Mucosa of gallbladder (tissue), 1 donor: ENCODE measurements around the gene CDIPT. TPM values are rescaled to one million over a fixed set of nuclear protein-coding genes. Genes with fewer than 3 reads are reported as not detected.
"Not testable (repeated sequence)": the region's sequence is repeated elsewhere in the genome, so short reads cannot be mapped to it uniquely, and the experiment has no call there.

Source experiments
- DNase-seq: peaks from one replicate; pipeline ENCODE4 v3.0.0-alpha.2; 2020; ENCODE audit warnings: low spot score
- total RNA-seq: library from RNA; stranded (reverse); gene quantifications from one replicate; pipeline ENCODE4 v1.2.1, GENCODE V29; 2021
- donor health status: DM: no; HTN: no; CAD: no.

Gene CDIPT
- total RNA-seq, 1 donor from 2014 or later, result 110 TPM

DNA sequence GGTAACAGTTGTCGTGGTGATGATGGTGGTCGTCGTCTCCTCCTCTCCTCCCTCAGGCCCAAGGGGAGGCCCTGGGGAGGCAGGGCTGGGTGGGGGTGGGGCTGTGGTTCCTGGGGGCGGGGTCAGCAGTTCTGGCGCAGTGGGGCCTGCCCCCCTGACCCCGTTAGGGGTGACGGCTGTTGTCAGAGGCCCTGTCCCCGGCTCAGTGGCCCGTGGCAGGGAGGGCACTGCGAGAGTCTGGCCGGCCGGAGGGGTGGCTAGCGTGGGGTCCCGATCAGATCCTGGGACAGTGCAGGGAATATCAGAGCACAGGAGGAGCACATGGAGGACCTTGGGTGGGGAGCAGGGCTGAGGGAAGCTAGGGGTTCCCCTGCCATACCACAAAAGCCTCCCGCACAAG lies 33.8 kb upstream of the CDIPT start:
- no peak for DNase-seq

DNA sequence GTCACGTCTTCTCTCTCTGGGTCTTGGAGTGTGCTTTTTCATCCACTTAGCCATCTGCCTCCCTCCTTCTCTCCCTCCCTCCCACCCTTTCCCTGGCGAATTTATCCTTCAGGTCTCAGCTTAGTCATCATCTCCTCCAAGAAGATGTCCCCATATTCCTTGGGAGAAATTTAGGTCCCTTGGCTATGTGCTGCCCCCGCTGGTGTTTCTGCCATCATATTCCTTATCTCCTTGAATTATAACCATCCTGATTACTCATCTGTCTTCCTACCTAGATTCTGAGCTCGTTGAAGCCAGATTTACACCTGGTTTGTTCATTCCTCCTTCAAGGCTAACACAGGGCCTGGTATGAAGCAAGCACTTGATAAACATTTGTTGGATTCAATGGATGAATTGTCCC lies 31.3 kb upstream of the CDIPT start:
- DNase-seq, result no peak

DNA sequence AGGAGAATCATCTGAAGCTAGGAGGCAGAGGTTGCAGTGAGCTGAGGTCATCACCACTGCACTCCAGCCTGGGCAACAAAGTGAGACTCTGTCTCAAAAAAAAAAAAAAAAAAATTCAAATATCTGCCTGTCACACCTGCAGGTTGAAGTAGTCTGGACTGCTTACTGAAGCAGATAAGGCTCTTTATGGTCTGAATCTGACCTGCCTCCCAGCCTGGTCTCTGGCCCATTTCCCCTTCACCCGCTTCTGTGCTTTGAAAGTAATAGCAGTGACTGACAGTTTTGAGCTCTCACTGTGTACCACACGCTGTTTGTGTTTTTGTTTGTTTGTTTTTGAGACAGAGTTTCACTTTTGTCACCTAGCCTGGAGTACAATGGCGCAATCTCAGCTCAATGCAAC lies 30.5 kb upstream of the CDIPT start:
- DNase-seq, result no peak

DNA sequence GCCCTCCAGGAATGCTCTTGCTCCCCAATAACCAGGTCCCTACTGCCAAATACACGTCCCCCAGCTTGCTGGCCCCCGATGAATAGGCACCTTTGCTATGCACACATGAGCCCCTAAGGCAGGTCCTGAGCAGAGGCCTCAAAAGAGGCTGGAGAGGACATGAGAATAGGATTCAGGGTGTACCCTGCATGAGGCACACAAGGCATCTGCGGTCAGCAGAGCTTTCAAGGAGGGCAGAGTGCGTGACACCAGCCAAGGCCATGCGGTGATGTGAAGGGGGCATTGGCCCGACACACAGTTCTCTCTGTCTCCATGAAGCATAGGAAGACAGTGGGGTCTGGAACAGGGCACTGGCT lies 29.4 kb upstream of the CDIPT start:
- no peak for DNase-seq

DNA sequence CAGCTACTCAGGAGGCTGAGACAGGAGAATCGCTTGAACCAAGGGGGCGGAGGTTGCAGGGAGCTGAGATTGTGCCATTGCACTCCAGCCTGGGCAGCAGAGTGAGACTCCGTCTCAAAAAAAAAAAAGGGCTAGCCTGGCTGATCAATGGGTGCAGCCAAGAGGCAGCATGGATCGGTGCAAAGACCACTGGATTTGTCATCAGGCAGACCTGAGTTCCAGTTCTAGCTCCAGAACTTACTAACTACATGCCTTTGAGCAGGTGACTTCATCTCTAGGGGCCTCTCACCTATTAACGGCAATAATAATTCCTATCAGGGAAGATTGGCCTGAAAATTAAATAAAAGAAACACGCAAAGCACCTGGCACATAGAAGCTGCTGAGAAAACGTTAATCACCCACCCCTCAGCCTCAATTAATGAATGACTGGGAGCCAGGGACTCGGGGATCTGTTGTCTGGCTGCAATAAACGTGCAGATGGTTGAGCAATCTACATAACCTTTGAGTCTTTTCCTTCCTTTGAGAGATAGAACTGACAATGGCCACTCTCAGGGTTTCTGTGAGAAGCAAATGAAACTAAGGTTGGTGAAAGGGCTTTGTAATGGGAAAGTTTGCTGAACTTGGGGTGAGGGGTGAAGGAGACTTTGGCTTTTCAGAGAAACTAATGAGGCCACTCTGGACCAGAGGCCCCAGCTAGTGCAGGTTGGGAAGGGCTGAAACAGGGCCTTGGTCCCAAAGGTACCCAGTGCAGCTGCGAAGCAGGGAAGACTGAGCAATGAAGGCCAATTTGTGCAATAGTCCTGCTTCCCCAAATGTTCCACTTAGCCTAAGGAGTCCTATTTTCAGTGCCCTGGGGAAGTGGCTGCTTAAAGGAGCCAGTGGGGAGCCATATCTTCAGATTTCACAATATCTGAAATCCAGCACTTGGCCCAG lies 28.8 kb upstream of the CDIPT start:
- DNase-seq, result no peak

DNA sequence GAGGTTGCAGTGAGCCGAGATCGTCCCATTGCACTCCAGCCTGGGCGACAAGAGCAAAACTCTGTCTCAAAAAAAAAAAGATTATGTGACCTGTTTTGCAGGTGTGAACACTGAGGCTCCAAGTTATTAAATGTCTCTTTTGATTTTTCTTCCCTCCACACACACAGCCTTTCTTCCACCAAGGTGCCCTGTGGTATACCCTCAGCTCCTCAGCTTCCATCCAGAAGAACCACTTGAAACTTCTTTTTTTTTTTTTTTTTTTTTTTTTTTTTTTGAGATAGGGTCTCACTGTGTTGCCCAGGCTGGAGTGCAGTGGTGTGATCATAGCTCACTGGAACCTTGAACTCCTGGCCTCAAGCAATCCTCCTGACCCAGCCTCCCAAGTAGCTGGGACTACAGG lies 26.3 kb upstream of the CDIPT start:
- not testable (repeated sequence) for DNase-seq

DNA sequence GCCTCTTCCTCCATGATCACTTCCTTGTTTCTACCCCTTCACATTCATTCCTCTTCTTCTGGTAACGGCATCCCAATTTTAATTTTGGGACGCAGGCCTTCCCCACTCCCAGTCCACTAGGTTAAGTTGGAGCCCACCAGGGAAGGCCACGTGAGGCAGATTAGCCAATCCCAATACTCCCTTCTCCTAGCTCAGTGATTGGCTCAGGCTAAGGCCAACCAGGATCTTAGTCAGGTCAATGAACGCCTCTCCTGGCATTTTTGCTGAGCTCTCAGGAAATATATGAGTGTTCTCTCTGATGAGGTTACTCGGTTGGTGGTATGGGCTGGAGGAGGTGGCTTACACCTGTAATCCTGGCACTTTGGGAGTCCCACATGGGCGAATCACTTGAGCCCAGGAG lies 21.0 kb upstream of the CDIPT start:
- DNase-seq, result no peak

DNA sequence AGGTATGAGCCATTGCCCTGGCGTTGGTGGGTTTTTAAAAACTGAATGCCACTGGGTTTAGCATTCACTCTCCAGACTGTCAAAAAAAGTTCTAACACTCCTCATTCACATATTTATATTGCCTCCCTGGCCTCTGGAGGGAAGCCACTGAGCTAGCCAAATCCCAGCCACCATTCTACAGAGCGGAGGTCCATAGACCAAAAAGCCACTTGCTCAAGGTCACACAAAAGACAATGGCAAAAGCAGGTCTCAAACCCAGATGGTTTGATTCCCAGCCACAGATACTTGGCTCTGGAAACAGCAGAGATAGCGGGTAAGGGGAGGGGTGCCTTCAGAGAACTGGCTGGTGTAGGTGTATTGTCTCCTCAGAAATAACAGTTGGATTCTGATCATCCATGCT lies 18.0 kb upstream of the CDIPT start:
- no peak for DNase-seq

DNA sequence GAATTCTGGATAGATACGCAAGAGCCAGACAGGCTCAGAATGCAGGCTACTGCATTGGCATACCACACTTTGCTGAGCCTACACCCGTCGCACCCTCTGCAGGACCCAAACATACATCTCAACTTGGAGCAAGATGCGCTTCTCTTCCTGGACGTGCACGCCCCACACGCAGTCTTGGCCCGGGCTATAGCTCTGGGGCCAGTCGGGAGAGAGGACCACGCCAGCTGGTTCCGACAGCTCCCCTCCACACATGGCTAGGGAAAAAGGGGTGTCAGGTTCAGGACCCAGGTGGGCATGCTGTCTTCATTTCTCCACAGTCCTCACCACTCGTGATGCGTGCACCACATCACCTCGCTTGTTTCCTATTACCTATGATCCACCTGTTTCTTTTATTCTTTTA lies 15.1 kb upstream of the CDIPT start:
- DNase-seq, result no peak

DNA sequence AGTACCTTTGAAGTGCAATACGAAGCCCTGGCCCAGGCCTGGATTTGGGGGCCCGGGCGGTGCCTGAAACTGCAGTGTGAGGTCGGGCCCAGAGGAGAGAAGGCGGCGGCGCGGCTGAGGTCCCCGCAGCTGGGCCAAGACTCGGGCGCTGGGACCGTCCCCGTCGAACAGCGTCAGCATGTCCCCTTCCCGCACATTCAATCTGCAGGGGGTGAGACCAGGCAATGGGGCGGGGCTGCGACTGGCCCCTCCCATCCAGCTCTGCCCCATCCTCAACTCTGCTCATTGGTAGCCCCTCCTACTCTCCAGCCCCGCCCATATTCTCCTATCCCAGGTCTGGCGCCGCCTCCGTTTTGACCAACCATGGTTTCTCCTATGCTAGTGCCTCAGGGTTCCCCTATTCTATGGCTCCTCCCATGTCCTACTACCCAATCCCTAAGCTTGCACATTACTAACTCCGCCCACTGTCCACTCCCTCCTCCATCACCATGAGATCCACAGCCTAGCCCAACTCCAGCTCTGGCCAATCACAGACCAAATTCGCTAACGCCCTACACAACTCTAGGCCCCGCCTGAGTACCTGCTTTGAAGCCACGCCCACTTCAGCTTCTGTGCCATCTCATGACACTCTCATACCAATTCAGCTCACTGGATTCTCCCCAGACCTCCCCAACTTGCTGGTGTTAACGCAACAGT lies 14.4 kb upstream of the CDIPT start:
- DNase-seq, result peak; percentile 70

DNA sequence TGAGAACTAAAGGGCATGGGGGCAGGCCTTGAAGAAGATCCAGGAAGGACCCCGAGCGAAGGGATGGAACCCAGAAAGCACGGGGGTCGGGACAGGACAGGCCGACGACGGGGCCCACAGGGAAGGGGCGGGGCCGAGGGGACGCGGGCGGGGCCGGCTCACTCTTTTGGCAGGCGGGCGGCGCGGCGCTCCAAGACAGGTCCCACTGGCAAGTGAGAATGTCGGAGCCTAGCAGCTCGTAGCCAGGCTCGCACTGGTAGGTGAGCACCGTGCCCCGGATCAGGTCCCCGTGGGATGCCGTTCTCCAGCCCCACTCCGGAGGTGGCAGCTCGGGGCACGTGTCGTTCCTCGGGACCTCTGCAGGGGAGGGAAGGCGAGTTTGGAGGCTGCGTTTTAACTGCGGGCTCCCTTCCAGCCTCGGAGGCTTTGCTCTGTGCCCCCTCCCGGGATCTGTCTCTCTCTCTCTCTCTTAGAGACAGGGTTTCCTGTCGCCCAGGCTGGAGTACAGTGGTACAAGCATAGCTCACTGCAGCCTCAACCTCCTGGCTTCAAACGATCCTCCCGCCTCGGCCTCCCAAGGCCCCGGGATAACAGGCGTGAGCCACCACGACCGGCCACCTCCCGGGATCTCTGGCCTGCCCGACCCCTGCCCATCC lies 13.7 kb upstream of the CDIPT start:
- no peak for DNase-seq

DNA sequence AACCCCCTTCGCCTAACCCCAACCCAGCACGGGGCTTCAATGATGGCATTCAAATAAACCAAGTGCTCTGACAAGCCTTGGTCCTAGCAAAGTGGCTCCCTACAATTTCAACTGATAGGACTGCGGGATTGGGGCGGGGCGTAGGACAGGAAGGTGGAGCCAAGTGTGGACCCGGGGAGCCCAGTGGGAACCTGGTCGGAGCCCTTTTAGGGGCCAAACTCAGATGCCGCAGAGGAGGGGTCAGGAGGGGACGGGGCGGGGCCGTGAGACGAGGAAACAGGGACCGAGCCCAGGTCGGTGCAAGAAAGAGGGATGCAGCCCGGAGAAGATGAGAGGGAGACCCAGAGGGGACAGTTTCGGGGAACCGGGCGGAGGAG lies 13.2 kb upstream of the CDIPT start:
- no peak for DNase-seq

DNA sequence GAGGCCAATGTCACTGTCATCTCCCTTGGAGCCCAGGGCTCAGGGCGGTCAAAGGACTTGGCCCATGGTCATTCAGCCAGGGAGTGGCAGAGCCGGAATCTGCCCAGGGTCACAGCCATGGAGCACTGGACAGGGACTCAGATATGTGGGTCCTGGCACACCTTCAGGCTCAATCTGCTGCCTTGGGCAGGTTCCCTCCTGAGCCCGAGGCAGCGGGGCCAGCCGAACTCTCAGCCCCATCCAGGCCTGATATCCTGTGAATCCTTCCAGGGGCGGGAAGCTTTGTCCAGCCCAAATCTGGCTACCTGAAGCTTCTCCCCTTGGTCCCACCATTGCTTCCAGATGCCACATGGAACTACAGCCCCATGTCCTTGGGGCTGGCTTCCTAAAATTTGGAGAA lies 12.2 kb upstream of the CDIPT start:
- DNase-seq, result no peak

DNA sequence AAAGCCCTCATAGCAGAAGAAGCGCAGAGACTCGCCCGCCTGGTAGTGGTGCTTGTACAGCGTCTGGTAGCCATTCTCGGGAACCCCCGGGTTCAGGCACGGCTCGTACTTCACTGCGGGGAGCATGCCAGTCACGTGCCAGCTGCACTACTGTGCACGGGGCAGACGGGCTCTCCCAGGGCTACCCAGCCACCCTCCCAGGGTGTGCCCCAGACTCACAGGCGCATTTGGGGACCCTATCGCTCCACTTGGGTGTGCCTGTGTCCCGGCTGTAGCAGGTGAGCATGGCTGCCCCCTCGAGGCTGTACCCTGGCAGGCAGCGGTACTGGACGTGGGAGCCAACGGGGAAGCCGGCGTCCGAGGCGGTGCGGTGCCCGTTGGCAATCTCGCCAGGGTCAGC lies 10.3 kb upstream of the CDIPT start:
- no peak for DNase-seq

DNA sequence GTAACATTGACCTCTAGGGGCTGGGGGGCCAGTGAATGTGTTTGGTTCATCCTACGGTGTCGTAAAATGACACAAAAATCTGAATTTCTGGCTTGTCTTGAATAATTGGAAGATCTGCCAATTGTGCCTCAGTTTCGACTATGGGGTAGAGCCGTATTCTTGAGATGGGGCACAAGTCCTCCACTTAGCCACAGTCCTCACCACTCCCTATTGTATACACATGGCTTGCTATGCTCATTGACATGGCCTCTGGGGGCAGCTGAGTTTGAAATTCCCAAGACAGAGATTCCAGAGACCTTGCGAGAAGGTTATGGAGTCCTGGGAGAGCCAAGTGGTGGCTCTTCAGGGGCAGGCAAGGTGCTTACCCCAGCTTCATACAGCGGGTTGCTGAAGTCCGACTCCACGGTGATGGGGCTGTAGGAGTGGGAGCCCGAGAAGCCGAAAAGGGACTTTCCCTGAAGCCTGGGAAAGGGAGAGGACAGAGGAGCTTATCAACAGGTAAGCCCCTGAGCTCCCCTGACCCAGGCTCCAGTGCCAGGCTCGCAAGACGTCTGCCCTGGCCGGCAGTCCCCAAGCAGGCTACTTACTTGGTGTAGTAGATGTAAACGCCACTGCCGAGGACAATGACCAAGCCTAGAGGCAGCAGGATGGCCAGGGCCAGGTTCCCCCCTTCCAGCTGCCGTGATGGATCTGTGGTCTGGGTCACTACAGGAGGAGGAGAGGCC lies 9.0 kb upstream of the CDIPT start:
- DNase-seq, result no peak

DNA sequence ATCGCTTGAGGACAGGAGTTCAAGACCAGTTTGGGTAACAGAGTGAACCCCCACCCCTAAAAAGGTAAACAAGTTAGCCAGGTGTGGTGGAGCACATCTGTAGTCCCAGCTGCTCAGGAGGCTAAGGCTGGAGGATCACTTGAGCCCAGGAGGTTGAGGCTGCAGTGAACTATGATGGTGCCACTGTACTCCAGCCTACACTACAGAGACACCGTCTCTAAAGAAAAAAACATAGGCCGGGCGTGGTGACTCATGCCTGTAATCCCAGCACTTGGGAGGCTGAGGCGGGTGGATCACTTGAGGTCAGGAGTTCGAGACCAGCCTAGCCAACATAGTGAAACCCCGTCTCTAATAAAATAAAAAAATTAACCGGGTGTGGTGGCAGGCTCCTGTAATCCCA lies 6.0 kb upstream of the CDIPT start:
- not testable (repeated sequence) for DNase-seq

DNA sequence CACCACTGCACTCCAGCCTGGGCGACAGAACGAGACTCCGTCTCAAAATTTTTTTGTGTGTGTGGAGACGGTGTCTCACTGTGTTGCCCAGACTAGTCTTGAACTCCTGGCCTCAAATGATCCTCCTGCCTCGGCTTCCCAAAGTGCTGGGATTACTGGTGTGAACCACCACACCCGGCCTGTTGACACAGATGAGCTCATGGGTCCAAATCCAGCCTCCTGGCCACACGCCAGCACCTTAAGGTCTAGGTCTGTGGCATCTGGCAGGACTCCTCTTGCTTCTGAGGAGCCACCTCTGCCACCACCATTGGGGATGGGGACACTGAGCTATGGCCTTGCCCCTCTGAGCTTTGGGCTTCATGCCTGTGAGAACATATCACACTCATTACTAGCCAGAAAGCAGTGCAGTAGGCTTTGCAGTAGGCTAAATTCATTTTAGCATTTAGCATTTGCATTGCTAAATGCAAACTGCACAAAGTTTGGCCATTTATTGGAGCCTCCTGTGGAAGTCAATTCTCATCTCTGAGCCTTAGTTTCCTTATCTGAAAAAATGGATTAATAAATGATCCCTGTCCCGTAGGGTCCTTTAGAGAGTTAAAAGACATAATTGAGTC lies 5.5 kb upstream of the CDIPT start:
- DNase-seq, result no peak

DNA sequence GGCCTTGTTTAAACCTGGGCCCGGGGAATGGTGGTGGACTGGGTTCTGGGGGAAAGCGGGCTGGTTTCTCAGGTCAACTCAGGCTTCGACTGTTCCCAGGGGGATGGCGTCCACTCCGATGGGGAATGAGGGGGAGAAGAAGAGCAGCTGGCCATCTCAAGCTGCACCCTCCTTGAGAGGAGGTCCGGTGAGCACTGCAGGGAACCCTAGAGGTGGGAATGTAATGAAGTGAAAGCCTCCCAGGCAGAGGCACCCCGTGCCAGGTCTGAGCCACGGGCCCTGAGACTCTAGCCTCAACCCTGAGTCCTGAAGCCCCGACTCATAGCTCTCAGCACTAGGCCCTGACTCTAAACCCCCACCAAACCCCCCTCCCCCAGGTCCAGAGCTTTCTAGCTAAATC lies 1.2 kb upstream of the CDIPT start:
- no peak for DNase-seq

DNA sequence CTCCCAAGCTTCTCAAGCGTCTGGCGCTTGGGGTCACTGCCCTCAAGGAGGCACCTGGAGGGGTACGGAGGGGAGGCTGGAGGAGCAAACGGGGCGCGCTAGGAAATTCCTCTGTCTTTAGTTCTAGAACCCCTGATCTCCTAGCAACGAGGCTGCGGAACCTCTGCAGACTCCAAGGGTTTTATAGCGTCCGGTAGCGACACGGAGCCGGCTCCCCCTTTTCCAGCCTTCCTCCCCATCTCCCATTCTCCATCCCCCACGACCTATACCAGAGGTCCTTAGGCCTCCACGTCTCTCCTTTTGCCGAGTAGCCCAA lies 601 bp upstream of the CDIPT start:
- no peak for DNase-seq

DNA sequence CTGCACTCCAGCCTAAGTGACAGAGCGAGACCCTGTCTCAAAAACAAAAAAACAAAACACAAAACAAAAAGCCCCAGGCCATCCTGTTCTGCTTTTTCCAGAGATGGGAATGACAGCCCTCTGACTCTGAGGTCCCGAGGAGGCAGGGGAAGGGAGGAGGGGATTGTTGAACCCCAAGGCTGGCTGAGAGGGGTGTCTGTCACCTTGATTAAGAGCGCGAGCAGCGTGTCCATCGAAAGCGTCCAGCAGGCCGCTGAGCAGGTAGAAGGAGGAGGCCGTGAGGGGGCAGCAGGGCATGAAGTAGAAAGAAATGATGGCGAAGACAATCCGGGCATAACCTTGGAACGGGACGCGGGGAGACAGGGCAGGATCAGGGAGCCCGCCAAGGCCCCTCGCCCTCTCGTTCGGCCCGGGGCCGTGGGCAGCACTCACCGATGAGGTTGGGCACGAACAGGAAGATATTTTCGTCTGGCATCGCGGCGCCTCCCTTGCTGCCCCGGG lies 593 bp downstream of the CDIPT start:
- DNase-seq, result peak; percentile 27

DNA sequence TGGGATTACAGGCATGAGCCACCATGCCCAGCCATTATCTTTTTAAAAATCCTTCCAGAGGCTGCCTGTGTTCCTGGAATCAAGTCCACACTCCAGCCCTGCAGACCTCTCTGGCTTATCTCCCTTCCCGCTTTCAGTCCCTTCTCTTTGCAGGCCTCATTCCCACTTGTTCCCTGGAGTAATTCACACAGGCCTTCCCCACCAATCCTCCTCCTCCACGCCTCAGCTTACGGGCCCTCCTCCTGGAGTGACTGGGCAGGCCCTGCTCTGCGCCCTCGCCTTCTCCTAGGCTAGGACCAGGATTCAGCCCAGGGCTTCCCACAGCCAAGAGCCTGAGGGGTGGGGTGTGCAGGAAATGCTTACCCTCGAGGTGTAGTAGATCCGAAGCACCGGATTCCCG lies 2.8 kb downstream of the CDIPT start:
- DNase-seq, result no peak

DNA sequence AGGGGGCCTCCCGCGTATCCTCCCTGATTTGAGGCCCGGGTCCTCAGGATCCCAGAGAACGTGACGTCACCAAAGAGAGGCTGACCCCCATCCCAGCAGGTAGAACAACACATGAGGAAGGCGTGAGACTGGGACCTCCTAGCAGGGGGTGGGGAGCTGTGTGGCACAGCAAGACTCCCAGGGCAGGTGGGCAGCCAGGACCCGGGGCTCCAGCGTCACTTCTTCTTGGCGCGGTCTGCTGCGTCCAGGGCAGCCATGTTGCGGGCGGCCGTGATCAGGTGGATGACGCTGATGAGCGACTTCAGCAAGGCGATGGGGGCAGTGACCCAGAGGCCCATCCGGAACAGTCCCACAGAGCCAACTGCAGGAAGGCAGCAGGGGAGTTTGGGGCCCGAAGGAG lies 4.1 kb downstream of the CDIPT start:
- DNase-seq, result no peak
